ENCODE measurements around the gene GREM1.

Gene GREM1

DNA sequence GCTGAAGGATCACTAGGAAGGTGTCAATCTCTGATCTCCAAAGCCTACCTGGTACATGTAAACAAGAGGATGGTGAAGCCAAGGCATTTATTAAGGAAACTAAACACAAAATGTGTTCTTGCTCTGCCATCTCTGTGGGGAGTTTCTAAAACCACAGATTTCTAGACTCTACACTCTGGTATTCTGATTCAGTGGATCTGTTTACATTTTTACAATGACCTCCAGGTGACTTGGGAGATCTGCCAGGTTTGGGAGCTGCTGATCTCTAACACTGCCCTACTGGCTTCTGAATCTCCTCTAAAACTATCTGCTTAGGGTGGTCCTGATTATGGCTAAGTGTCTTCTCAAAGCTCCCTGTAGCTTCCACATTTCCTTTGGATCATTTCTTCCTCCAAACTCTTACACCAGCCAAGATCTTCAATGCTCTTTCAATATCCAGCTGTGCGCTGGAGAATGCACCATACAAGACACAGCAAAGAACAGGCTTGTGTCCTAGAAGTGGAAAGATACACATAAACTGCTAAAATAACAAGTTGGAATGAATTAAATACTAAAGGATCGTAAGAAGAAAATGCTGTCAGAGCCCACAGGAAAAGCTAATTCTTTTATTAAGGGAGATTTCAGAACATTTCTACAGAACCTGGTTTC lies 72.7 kb downstream of the GREM1 start:
- DNase-seq = no peak

GRCh38 chr15:32792436-32792835 lies 74.6 kb downstream of the GREM1 start:
- no peak for DNase-seq
